Neural crest cell (in vitro differentiated cells): ENCODE results near the gene SOX11. TPM values are rescaled to one million over a fixed set of nuclear protein-coding genes. Genes with fewer than 3 reads are reported as not detected.

Source experiments
- DNase-seq: peaks from one replicate; pipeline ENCODE4 v3.0.0; 2021; ENCODE audit warnings: low read depth, mixed read lengths, low spot score
- H3K27ac Mint-ChIP-seq: one replicate; pipeline ENCODE4 v1.8.0; 2021; ENCODE audit warnings: mild to moderate bottlenecking, mixed read lengths; ENCODE audit not compliant: unreplicated experiment
- H3K27me3 Mint-ChIP-seq: 2 replicates; pipeline ENCODE4 v1.8.0; 2021; ENCODE audit warnings: low read depth, mild to moderate bottlenecking, mixed read lengths
- H3K36me3 Mint-ChIP-seq: 2 replicates; pipeline ENCODE4 v1.8.0; 2021; ENCODE audit warnings: low read depth, mild to moderate bottlenecking, mixed read lengths
- H3K4me1 Mint-ChIP-seq: 2 replicates; pipeline ENCODE4 v1.8.0; 2021; ENCODE audit warnings: mixed read lengths
- H3K4me3 Mint-ChIP-seq: one replicate; pipeline ENCODE4 v1.8.0; 2021; ENCODE audit warnings: mild to moderate bottlenecking, mixed read lengths
- H3K9me3 Mint-ChIP-seq: 2 replicates; pipeline ENCODE4 v1.8.0; 2021; ENCODE audit warnings: mixed read lengths
- total RNA-seq: library from RNA; stranded (reverse); gene quantifications from 2 replicates; pipeline ENCODE4 v1.2.1, GENCODE V29; 2021
- TF ChIP-seq, protein P1 (sequence below): fragments of 200-600 bp; sonication (generic); conservative IDR thresholded peaks from 2 replicates; pipeline ENCODE4 v1.5.0; 2021; ENCODE audit warnings: antibody characterized with exemption, mild to moderate bottlenecking

SOX11 gene
- total RNA-seq, 1 donor from 2014 or later = 197 TPM

- Mint-ChIP-seq H3K27ac (no peak overlapping the region), H3K4me3 (no peak overlapping the region), H3K36me3 (peaks cover 2% of the 10 kb centered on the region), H3K27me3 (no peaks in the 10 kb centered on the region), H3K4me1 (peaks cover 6% of the 10 kb centered on the region), H3K9me3 (no peaks in the 10 kb centered on the region)
- TF ChIP-seq, protein P1, sequence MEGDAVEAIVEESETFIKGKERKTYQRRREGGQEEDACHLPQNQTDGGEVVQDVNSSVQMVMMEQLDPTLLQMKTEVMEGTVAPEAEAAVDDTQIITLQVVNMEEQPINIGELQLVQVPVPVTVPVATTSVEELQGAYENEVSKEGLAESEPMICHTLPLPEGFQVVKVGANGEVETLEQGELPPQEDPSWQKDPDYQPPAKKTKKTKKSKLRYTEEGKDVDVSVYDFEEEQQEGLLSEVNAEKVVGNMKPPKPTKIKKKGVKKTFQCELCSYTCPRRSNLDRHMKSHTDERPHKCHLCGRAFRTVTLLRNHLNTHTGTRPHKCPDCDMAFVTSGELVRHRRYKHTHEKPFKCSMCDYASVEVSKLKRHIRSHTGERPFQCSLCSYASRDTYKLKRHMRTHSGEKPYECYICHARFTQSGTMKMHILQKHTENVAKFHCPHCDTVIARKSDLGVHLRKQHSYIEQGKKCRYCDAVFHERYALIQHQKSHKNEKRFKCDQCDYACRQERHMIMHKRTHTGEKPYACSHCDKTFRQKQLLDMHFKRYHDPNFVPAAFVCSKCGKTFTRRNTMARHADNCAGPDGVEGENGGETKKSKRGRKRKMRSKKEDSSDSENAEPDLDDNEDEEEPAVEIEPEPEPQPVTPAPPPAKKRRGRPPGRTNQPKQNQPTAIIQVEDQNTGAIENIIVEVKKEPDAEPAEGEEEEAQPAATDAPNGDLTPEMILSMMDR = no peak
- DNase-seq = no peak
Observed at GRCh38 chr2:5736886-5737285, 44.7 kb downstream of the SOX11 start.

DNA sequence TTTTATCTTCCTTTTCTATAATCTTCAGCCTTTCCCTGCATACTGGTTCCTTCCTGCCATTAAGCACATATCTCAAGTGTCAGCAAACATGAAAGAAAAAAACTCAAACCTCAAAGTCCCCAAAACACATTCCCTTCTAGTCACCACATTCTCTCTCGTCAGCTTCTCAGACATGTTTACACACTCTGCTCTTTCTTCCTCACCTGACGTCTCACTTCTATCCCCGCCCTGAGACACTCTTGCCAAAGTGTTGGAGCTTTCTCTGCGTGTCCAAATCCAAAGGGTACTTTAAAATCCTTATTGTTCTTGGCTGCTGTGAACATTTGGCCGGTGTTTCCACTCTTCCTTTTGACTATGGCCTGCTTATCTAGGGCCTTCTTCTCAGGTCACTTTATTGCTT, 47.9 kb downstream of the SOX11 start:
- Mint-ChIP-seq H3K27me3 (no peaks in the 10 kb centered on the region), H3K9me3 (no peaks in the 10 kb centered on the region), H3K27ac (no peak overlapping the region), H3K4me3 (no peak overlapping the region), H3K4me1 (peaks cover 6% of the 10 kb centered on the region), H3K36me3 (peaks cover 2% of the 10 kb centered on the region)
- TF ChIP-seq, protein P1 = no peak
- no peak for DNase-seq

DNA sequence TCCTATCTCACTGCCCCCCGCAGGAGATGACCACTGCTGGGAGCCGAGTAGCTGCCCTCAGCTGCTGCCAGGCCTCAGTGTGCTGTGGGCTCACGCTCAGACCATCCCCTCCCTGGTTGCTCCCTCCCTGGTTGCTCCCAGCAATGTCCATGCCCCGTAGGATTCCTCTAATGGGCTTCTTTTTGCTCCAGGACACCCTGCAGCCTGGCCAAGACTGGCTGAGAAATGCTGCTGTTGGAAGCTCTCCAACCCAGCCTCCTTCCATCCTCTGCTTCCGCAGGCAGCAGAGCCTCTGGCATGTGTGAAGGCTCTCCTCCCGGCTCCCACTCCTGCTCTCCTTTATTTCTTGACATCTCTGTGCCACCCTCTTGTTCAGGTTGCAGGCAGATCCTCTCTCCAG, 48.6 kb downstream of the SOX11 start:
- DNase-seq = no peak
- H3K36me3 Mint-ChIP-seq = no peaks in the 10 kb centered on the region
- no peaks in the 10 kb centered on the region for H3K9me3 Mint-ChIP-seq
- no peak overlapping the region for H3K27ac Mint-ChIP-seq
- H3K4me1 Mint-ChIP-seq = peaks cover 5% of the 10 kb centered on the region
- no peak overlapping the region for H3K4me3 Mint-ChIP-seq
- no peaks in the 10 kb centered on the region for H3K27me3 Mint-ChIP-seq
- TF ChIP-seq, protein P1 = no peak

DNA sequence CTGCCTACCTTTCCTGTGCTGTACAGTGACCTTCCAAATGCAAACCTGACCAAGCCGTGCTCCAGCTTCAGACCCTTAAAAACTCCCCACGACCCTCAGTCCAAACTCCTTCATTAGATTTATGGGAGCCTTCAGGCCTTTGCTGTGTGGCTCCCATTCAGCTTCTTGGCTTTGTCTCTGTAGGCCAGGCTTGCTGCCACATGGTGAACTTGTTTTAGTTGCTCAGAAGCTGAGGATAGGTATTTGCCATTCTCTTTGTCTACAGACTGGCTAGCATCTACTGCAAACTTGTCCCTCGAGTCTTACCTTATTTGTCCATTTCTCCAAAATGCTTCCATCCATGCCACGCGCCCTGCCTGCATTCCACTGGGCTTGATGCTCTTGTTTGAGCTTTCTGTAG, 49.1 kb downstream of the SOX11 start:
- no peak overlapping the region for H3K4me3 Mint-ChIP-seq
- H3K4me1 Mint-ChIP-seq = peaks cover 3% of the 10 kb centered on the region
- no peak for DNase-seq
- TF ChIP-seq, protein P1 = no peak
- H3K27me3 Mint-ChIP-seq = no peaks in the 10 kb centered on the region
- H3K27ac Mint-ChIP-seq = no peak overlapping the region
- no peaks in the 10 kb centered on the region for H3K9me3 Mint-ChIP-seq
- no peaks in the 10 kb centered on the region for H3K36me3 Mint-ChIP-seq

DNA sequence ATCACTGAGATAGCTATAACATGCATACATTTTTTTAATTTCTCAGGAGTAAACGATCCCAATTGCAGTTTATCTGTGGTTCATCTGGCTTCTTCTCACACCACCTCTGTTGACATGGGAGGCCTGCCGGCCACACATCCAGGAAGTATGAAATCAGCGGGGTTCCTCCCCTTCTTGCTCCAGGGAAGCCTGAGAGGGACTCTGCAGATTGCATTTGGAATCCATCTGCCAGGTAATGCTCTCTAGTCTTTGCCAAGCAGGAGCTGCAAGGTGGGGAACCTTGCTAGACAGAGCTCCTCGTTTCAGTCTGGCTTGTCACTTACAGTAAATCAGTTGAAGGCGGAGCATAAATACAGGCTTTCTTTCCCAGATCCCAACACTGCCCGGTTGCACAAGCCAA, 49.9 kb downstream of the SOX11 start:
- Mint-ChIP-seq H3K4me1 (peaks cover 3% of the 10 kb centered on the region), H3K36me3 (no peaks in the 10 kb centered on the region), H3K27me3 (no peaks in the 10 kb centered on the region), H3K4me3 (no peak overlapping the region), H3K9me3 (no peaks in the 10 kb centered on the region), H3K27ac (no peak overlapping the region)
- TF ChIP-seq, protein P1 = no peak
- no peak for DNase-seq

- TF ChIP-seq, protein P1 = no peak
- Mint-ChIP-seq H3K27me3 (no peaks in the 10 kb centered on the region), H3K36me3 (no peaks in the 10 kb centered on the region), H3K4me1 (peaks cover 21% of the 10 kb centered on the region), H3K4me3 (no peak overlapping the region), H3K9me3 (peaks cover 5% of the 10 kb centered on the region), H3K27ac (no peak overlapping the region)
- no peak for DNase-seq
Observed at GRCh38 chr2:5748391-5748790, 56.2 kb downstream of the SOX11 start.
